ENCODE results near the gene HOXD13.

GRCh38 chr2:176076796-176077195 lies 15.7 kb upstream of the HOXD13 start:
- TF ChIP-seq CTCF (conservative IDR thresholded peaks at IDR 0.05; ENCODE audit: low read length) = no peak
- no peak for TF ChIP-seq EZH2phosphoT487 (IDR thresholded peaks at IDR 0.05; ENCODE audit: borderline replicate concordance, low read depth, low read length)
